ENCODE data around the gene MAS1.
"Not testable (repeated sequence)": the region's sequence is repeated elsewhere in the genome, so short reads cannot be mapped to it uniquely, and the experiment has no call there.

The MAS1 gene

GRCh38 chr6:159890792-159891191 is at the start of gene MAS1:
Gene MAS1 (plus strand): TSS chr6:159890988. CDS start chr6:159906956, 15,968 bp downstream.
- DNase-seq = no peak

GRCh38 chr6:159842035-159842434 is 48.8 kb upstream of the MAS1 start:
- no peak for DNase-seq

- no peak for DNase-seq
These were observed 45.8 kb upstream of the MAS1 start for GRCh38 chr6:159844737-159845645.

GRCh38 chr6:159848552-159848951 is 42.2 kb upstream of the MAS1 start:
- DNase-seq = not testable (repeated sequence)

DNA sequence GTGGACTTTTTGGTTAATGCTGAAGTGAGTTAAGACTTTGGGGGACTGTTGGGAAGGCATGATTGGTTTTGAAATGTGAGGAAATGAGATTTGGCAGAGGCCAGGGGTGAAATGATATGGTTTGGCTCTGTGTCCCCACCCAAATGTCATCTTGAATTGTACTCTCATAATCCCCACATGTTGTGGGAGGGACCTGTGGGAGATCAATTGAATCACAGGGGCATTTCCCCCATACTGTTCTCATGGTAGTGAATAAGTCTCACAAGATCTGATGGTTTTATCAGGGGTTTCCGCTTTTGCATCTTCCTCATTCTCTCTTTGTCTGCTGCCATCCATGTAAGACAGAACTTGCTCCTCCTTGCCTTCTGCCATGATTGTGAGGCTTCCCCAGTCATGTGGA is 40.9 kb upstream of the MAS1 start:
- not testable (repeated sequence) for DNase-seq

DNA sequence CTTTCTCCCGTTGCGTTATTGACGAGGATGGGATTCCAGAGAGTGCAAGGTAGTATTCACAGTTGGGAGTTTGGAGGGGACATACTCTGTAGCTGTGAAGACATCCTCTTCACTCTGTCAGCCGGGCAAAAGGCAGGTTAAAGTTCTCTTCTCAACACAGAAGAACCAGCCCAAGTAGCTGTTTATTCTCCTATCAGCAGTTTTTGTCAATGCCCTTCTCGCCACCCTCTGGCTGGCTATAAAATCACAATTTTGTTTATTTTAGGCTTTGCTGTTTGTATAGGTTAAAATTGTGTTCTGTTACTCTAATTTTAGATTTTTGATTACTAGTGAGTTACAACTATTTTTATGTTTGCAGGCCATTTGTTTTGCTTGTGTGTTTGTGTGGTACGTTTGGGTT is 37.9 kb upstream of the MAS1 start:
- DNase-seq = no peak

DNA sequence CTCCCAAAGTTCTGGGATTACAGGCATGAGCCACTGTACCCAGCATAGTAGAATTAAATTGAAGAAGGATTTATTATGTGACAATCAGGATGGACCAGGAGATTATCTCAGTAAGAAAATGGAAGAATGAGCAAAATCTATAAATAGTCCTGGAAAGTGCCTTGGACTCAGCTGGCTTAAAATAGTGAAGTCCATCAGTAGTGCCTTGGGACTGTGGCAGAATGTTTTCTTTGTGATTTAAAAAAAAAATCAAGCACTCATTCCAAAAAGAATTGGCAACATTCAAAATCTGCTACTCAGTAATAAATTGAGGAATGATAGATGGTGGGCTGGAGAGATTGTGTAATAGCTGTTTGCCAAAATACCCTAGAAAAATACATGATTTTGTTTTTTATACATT is 37.0 kb upstream of the MAS1 start:
- DNase-seq = no peak

GRCh38 chr6:159854959-159855358 is 35.8 kb upstream of the MAS1 start:
- DNase-seq = no peak

DNA sequence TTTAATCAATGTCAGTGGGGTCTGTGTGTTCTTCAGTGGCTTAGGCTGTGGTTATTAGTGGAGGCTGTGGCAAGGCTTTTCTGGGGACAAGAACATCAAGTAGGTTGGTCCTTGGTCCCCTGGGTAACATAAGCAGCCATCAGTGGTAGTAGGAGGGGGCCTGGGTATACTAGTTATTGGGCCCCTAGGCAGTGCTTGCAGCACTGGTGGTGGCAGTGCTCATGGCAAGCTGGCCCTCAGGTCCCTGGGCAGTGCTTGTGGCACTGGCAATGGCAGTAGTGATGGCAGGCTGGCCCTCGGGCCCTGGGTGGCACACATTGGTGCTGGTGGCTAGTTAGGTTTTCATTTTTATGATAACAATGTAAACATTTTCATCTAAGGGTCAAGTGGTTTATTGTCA is 32.5 kb upstream of the MAS1 start:
- no peak for DNase-seq

GRCh38 chr6:159860482-159860881 is 30.3 kb upstream of the MAS1 start:
- DNase-seq = no peak

- DNase-seq = no peak
These were observed 28.7 kb upstream of the MAS1 start for GRCh38 chr6:159862103-159862502.

DNA sequence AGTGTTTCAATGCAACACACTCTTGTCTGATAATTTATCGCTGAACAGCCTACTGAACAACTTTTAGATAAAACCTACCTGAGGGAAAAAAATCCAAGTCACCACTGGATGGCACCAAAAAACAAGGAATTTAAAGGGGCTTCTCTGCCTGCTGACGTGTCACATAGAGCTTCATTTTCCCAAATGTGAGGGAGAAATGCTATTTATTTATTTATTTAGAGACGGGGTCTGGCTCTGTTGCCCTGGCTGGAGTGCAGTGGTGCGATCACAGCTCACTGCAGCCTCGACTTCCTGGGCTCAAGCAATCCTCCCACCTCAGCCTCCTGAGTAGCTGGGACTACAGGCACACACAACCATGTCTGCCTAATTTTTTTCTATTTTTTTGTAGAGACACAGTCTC is 27.4 kb upstream of the MAS1 start:
- DNase-seq = peak; percentile 51

DNA sequence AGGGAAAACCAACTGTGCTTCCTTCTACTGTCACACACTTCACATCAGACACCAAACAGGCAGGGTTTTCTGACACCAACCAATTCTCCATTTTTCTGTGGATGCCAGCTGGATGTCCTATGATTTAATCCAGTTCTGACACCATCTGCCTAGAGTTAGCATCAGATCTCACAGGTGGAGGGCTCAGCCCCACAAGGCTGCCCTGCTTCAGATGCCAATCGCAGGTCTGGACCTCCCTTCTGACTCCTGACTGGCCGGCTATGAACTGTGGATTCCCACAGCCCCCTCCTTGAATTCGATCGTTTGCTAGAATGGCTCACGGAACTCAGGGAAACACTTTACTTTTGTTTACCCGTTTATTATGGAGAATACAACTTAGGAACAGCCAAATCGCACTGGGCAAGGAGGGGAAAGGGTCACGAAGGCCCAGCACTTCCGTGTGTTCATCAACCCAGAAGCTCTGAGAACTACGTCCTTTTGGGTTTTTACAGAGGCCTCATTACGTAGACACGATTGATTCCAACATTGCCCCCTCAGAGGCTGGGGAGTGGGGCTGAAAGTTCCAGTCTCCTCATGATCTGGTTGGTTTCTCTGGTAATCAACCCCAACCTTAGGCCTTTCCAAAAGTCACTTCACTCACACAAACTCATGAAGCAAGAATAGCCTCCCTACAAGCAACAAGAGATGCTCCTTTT is 25.4 kb upstream of the MAS1 start:
- no peak for DNase-seq

GRCh38 chr6:159866286-159867247 is 24.2 kb upstream of the MAS1 start:
- no peak for DNase-seq

- no peak for DNase-seq
These were observed 19.5 kb upstream of the MAS1 start for GRCh38 chr6:159871241-159871640.

DNA sequence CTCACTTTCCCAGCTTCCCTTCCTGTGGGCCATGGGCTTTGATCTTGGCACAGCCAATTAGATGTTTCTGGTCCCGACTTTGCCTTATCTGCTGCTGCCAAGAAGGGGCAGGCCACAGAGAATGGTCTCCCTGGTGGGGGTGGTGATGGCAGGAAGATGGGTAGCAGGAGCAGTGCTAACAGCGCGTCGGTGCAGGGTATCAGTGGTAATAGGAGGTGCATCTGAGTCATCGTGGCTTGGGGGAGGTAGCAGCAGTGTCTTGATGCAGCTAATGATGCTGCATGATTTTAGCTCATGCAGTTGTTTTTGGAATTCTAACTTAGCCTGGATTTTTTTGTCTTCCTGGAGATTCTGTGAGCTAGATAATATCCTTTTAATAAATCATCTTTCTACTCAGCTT is 18.9 kb upstream of the MAS1 start:
- no peak for DNase-seq

GRCh38 chr6:159874435-159874834 is 16.4 kb upstream of the MAS1 start:
- peak; percentile 74 for DNase-seq

GRCh38 chr6:159875194-159875593 is 15.6 kb upstream of the MAS1 start:
- no peak for DNase-seq

DNA sequence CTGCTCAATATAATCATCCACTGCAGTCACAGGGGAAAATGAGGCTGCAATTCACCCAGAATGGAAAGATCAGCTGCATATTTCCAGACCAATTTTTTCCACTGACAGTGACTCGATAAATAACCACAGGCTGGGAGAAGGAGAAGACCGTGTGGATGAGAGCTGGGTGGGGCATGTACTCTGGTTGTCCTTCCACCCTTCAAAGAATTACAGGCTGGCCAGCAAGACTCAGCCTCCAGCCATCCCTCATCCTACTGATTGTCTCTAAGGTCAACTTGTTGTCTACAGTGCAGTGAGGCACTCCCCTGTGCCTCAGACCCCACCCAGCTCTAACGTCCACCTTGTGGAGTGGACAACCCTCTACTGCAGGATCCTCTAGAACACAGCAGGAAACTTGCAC is 14.5 kb upstream of the MAS1 start:
- no peak for DNase-seq

GRCh38 chr6:159877256-159877808 is 13.5 kb upstream of the MAS1 start:
- DNase-seq = no peak

- DNase-seq = no peak
These were observed 12.4 kb upstream of the MAS1 start for GRCh38 chr6:159878341-159878740.

DNA sequence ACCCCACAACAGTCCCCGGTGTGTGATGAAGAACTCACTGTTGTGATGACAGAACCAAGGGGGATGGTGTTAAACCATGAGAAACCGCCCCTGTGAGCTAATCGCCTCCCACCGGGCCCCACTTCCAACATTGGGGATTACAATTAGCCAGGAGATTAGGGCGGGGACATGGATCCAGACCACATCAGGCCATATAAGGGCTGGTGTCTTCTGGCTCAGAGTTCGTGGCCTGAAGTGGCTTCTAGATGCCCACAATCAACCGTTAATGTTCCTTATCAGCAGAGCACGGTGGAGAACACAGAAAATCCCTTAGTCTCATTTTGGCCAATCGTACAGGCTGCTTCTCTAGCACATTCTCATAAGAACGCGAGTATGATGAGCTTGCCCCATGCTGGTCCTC is 10.9 kb upstream of the MAS1 start:
- no peak for DNase-seq
